Ishikawa (cell line): ENCODE measurements around the gene HOMER3.

ENCODE experiments used
- CEBPB ChIP-seq: IDR thresholded peaks from 2 replicates; pipeline ENCODE4 v1.6.1; 2012
- CREB1 ChIP-seq: IDR thresholded peaks from 2 replicates; pipeline ENCODE4 v1.6.1; 2012; ENCODE audit warnings: low read depth
- EP300 ChIP-seq: IDR thresholded peaks from 2 replicates; pipeline ENCODE4 v1.6.1; 2012; ENCODE audit warnings: borderline replicate concordance
- MAX ChIP-seq: IDR thresholded peaks from 2 replicates; pipeline ENCODE4 v1.6.1; 2012
- NFIC ChIP-seq: IDR thresholded peaks from 2 replicates; pipeline ENCODE4 v1.6.1; 2012
- RAD21 ChIP-seq: IDR thresholded peaks from 2 replicates; pipeline ENCODE4 v1.6.1; 2012; ENCODE audit warnings: low read depth
- REST ChIP-seq: IDR thresholded peaks from 2 replicates; pipeline ENCODE4 v1.6.1; 2012; ENCODE audit warnings: low read depth, mild to moderate bottlenecking
- TAF1 ChIP-seq: IDR thresholded peaks from 2 replicates; pipeline ENCODE4 v1.6.1; 2012; ENCODE audit warnings: low read depth, mild to moderate bottlenecking
- TCF12 ChIP-seq: IDR thresholded peaks from 2 replicates; pipeline ENCODE4 v1.6.1; 2012; ENCODE audit warnings: low read depth
- TEAD4 ChIP-seq: IDR thresholded peaks from 2 replicates; pipeline ENCODE4 v1.6.1; 2012

- TF ChIP-seq TEAD4 (no peak), EP300 (no peak), CREB1 (no peak), MAX (no peak), RAD21 (no peak), TCF12 (no peak), TAF1 (no peak), REST (no peak), CEBPB (no peak), NFIC (no peak)
These were observed 2.4 kb upstream of the HOMER3 start for GRCh38 chr19:18943465-18943864.
